H9 (cell line): ENCODE data around the gene KRT36. TPM values are rescaled to one million over a fixed set of nuclear protein-coding genes. Genes with fewer than 3 reads are reported as not detected.

ENCODE experiments used
- DNase-seq: peaks from one replicate; pipeline ENCODE4 v3.0.0-alpha.2; 2017
- H2AFZ ChIP-seq: one replicate; pipeline ENCODE4 v1.6.1; 2013; ENCODE audit warnings: mild to moderate bottlenecking, low read length, control low read depth, moderate library complexity
- H2AK5ac ChIP-seq: 2 replicates; pipeline ENCODE4 v1.6.1; 2013; ENCODE audit warnings: low read length, control low read depth, mixed read lengths; ENCODE audit not compliant: insufficient read length
- H2BK120ac ChIP-seq: one replicate; pipeline ENCODE4 v1.6.1; 2013; ENCODE audit warnings: low read depth, mild to moderate bottlenecking, low read length, control low read depth, inconsistent platforms; ENCODE audit not compliant: poor library complexity, severe bottlenecking
- H2BK12ac ChIP-seq: 2 replicates; pipeline ENCODE4 v1.6.1; 2013; ENCODE audit warnings: low read length, control low read depth, mixed read lengths, low read depth; ENCODE audit not compliant: insufficient read length
- H2BK15ac ChIP-seq: 2 replicates; pipeline ENCODE4 v1.6.1; 2013; ENCODE audit warnings: low read depth, low read length, control low read depth
- H2BK20ac ChIP-seq: one replicate; pipeline ENCODE4 v1.6.1; 2013; ENCODE audit warnings: low read depth, mild to moderate bottlenecking, low read length, control low read depth, inconsistent platforms; ENCODE audit not compliant: poor library complexity, severe bottlenecking
- H2BK5ac ChIP-seq: 2 replicates; pipeline ENCODE4 v1.6.1; 2013; ENCODE audit warnings: low read length, control low read depth, mixed read lengths; ENCODE audit not compliant: insufficient read length
- H3K14ac ChIP-seq: 2 replicates; pipeline ENCODE4 v1.6.1; 2013; ENCODE audit warnings: low read length, control low read depth; ENCODE audit not compliant: insufficient read depth
- H3K18ac ChIP-seq: 2 replicates; pipeline ENCODE4 v1.6.1; 2013; ENCODE audit warnings: low read depth, mild to moderate bottlenecking, mixed read lengths, low read length, control low read depth; ENCODE audit not compliant: insufficient read length
- H3K23ac ChIP-seq: 2 replicates; pipeline ENCODE4 v1.6.1; 2013; ENCODE audit warnings: low read length, control low read depth, mixed read lengths, low read depth; ENCODE audit not compliant: insufficient read length
- H3K23me2 ChIP-seq: 2 replicates; pipeline ENCODE4 v1.6.1; 2013; ENCODE audit warnings: low read depth, mild to moderate bottlenecking, mixed read lengths, low read length, control low read depth; ENCODE audit not compliant: insufficient read length, poor library complexity, severe bottlenecking
- H3K27ac ChIP-seq: 2 replicates; pipeline ENCODE4 v1.5.1; 2013; ENCODE audit warnings: low read length, control low read depth, mixed read lengths, low read depth; ENCODE audit not compliant: insufficient read length
- H3K27me3 ChIP-seq: 2 replicates; pipeline ENCODE4 v1.6.1; 2013; ENCODE audit warnings: low read length, control low read depth, inconsistent platforms; ENCODE audit not compliant: insufficient read depth
- H3K4ac ChIP-seq: 2 replicates; pipeline ENCODE4 v1.6.1; 2013; ENCODE audit warnings: low read depth, mild to moderate bottlenecking, control low read depth, inconsistent platforms, low read length, moderate library complexity
- H3K4me1 ChIP-seq: 2 replicates; pipeline ENCODE4 v1.6.1; 2013; ENCODE audit warnings: low read length, control low read depth, inconsistent platforms; ENCODE audit not compliant: insufficient read depth
- H3K4me2 ChIP-seq: 2 replicates; pipeline ENCODE4 v1.6.1; 2013; ENCODE audit warnings: low read length, control low read depth, mixed read lengths; ENCODE audit not compliant: insufficient read length, insufficient read depth
- H3K56ac ChIP-seq: 2 replicates; pipeline ENCODE4 v1.6.1; 2013; ENCODE audit warnings: low read depth, mild to moderate bottlenecking, mixed read lengths, low read length, control low read depth; ENCODE audit not compliant: insufficient read length
- H3K79me1 ChIP-seq: 2 replicates; pipeline ENCODE4 v1.6.1; 2013; ENCODE audit warnings: low read depth, mild to moderate bottlenecking, moderate library complexity, low read length, control low read depth, inconsistent platforms; ENCODE audit not compliant: insufficient read depth, poor library complexity, severe bottlenecking
- H3K79me2 ChIP-seq: 2 replicates; pipeline ENCODE4 v1.6.1; 2013; ENCODE audit warnings: low read length, control low read depth, inconsistent platforms; ENCODE audit not compliant: insufficient read depth
- H3K9ac ChIP-seq: 2 replicates; pipeline ENCODE4 v1.6.1; 2013; ENCODE audit warnings: low read length, control low read depth, mixed read lengths; ENCODE audit not compliant: insufficient read length; ENCODE audit errors: extremely low read depth
- H3K9me3 ChIP-seq: one replicate; pipeline ENCODE4 v1.6.1; 2013; ENCODE audit warnings: low read depth, low read length, inconsistent platforms; ENCODE audit not compliant: control insufficient read depth
- H3T11ph ChIP-seq: one replicate; pipeline ENCODE4 v1.6.1; 2013; ENCODE audit warnings: mild to moderate bottlenecking, low read length, control low read depth, inconsistent platforms
- H4K20me1 ChIP-seq: one replicate; pipeline ENCODE4 v1.6.1; 2013; ENCODE audit not compliant: control insufficient read depth, insufficient read length, insufficient read depth
- H4K5ac ChIP-seq: 2 replicates; pipeline ENCODE4 v1.6.1; 2013; ENCODE audit warnings: low read depth, mild to moderate bottlenecking, mixed read lengths, low read length, control low read depth; ENCODE audit not compliant: insufficient read length
- H4K8ac ChIP-seq: replicated peaks from 2 replicates; pipeline ENCODE4 v1.6.1; 2013; ENCODE audit warnings: low read length, control low read depth, mixed read lengths, low read depth; ENCODE audit not compliant: insufficient read length
- H4K91ac ChIP-seq: 2 replicates; pipeline ENCODE4 v1.6.1; 2013; ENCODE audit warnings: low read depth, mild to moderate bottlenecking, moderate library complexity, mixed read lengths, low read length, control low read depth; ENCODE audit not compliant: insufficient read length
- H3K27ac Mint-ChIP-seq, 3 experiments: 2 replicates in 2 of 3; 3 replicates in 1 of 3; pipeline ENCODE4 v1.8.0; 2020 to 2021; ENCODE audit warnings: mixed read lengths in 3 of 3, mild to moderate bottlenecking in 1 of 3, moderate library complexity in 1 of 3
- H3K27me3 Mint-ChIP-seq: 2 replicates; pipeline ENCODE4 v1.8.0; 2021; ENCODE audit warnings: low read depth, mild to moderate bottlenecking, moderate library complexity, mixed read lengths
- H3K36me3 Mint-ChIP-seq, 3 experiments: 2 replicates in 2 of 3; 3 replicates in 1 of 3; pipeline ENCODE4 v1.8.0; 2020 to 2021; ENCODE audit warnings: low read depth in 3 of 3, mixed read lengths in 3 of 3; ENCODE audit not compliant: insufficient read depth in 1 of 3
- H3K4me1 Mint-ChIP-seq, 2 experiments: 2 replicates each; pipeline ENCODE4 v1.8.0; 2020; ENCODE audit warnings: mixed read lengths in 2 of 2
- H3K4me3 Mint-ChIP-seq, 2 experiments: 2 replicates in 1 of 2; 3 replicates in 1 of 2; pipeline ENCODE4 v1.8.0; 2020 to 2021; ENCODE audit warnings: mild to moderate bottlenecking in 2 of 2, mixed read lengths in 2 of 2, moderate library complexity in 1 of 2
- H3K9me3 Mint-ChIP-seq, 2 experiments: 2 replicates in 1 of 2; 3 replicates in 1 of 2; pipeline ENCODE4 v1.8.0; 2020; ENCODE audit warnings: mild to moderate bottlenecking in 2 of 2, mixed read lengths in 2 of 2, moderate library complexity in 1 of 2
- WGBS: extraction: QIAGEN DNeasy Blood & Tissue Kit; methylation state at CpG from one replicate; pipeline ENCODE4 v1.1.7; 2013; ENCODE audit warnings: missing lambda C conversion rate, low lambda C conversion rate, mixed read lengths; ENCODE audit not compliant: insufficient read length; ENCODE audit errors: extremely low coverage; 5-methylcytosine and 5-hydroxymethylcytosine counted together
- total RNA-seq: library from RNA; stranded (reverse); gene quantifications from 2 replicates; pipeline ENCODE4 v1.2.1, GENCODE V29; 2021
- TF ChIP-seq, protein P1 (sequence below): fragments of 200-600 bp; sonication (generic); conservative IDR thresholded peaks from 3 replicates; pipeline ENCODE4 v1.8.0; 2021; ENCODE audit warnings: antibody characterized with exemption, mild to moderate bottlenecking

KRT36 gene
- total RNA-seq, 1 experiment from 2014 or later = not detected

DNA sequence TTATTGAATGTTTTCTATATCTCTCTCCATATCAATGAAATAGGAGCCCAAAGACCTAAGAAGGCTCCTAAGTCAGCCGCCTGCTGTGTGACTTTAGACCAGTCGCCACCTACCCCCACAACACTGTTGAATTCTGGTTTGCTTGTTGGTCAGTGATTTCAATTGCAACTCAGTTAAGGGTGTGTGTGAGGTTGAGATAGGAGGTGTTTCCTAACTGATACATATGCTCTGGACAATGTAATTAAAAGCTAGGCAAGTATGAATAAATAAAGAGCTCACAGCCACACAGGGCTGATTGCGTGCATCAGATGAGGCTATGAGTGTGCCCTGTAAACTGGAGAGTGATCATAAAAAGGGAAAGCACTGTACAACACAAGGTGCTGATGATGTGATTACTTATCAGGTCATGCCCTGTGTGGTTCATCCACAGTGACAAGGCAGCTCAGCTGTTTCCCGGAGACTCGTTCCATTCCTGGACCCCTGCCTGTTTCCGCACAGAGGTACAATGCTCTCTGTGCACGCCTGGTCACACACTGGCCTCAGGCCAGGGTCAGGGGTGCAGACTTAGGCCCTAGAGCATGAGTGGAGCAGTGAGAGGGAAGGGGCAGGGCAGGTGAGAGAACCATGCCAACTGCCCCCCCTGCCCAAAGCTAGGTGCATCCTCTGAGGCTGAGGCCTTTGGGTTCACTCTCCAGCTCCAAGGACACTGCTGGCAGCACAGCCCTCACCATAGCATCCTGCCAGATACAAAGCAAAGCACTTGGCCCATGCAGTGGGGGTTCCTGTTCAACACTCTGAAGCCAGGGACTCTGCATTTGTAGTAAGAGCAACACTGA is 5.5 kb downstream of the KRT36 start:
- Mint-ChIP-seq H3K27me3 (peaks cover 20% of the 10 kb centered on the region), H3K4me1 (peaks cover 1 to 10% of the 10 kb centered on the region in 2 experiments), H3K27ac (no peak overlapping the region), H3K4me3 (no peak overlapping the region), H3K36me3 (no peaks in the 10 kb centered on the region), H3K9me3 (no peaks in the 10 kb centered on the region)
- Histone ChIP-seq H3K56ac (no peak overlapping the region), H3K79me2 (no peaks in the 10 kb centered on the region), H3K4ac (no peak overlapping the region), H3K23ac (no peak overlapping the region), H3K4me2 (no peak overlapping the region), H3K27ac (no peak overlapping the region), H2BK15ac (no peak overlapping the region), H2BK12ac (no peak overlapping the region), H3K18ac (no peak overlapping the region), H3K79me1 (no peaks in the 10 kb centered on the region), H2AK5ac (no peak overlapping the region), H3K9me3 (no peaks in the 10 kb centered on the region), H4K8ac (no peak overlapping the region), H3K14ac (no peak overlapping the region), H2BK120ac (no peak overlapping the region), H4K20me1 (no peaks in the 10 kb centered on the region), H3T11ph (no peak overlapping the region), H2BK20ac (no peak overlapping the region), H3K9ac (no peak overlapping the region), H3K27me3 (no peaks in the 10 kb centered on the region), H2BK5ac (no peak overlapping the region), H3K4me1 (no peaks in the 10 kb centered on the region), H4K5ac (no peak overlapping the region), H3K23me2 (peaks cover 3% of the 10 kb centered on the region), H2AFZ (no peak overlapping the region), H4K91ac (no peak overlapping the region)
- WGBS = no CpG with 5 or more reads among the region's 7 CpGs
- DNase-seq = no peak
- TF ChIP-seq, protein P1, sequence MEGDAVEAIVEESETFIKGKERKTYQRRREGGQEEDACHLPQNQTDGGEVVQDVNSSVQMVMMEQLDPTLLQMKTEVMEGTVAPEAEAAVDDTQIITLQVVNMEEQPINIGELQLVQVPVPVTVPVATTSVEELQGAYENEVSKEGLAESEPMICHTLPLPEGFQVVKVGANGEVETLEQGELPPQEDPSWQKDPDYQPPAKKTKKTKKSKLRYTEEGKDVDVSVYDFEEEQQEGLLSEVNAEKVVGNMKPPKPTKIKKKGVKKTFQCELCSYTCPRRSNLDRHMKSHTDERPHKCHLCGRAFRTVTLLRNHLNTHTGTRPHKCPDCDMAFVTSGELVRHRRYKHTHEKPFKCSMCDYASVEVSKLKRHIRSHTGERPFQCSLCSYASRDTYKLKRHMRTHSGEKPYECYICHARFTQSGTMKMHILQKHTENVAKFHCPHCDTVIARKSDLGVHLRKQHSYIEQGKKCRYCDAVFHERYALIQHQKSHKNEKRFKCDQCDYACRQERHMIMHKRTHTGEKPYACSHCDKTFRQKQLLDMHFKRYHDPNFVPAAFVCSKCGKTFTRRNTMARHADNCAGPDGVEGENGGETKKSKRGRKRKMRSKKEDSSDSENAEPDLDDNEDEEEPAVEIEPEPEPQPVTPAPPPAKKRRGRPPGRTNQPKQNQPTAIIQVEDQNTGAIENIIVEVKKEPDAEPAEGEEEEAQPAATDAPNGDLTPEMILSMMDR = no peak
